BLaER1 (cell line): Measurements from ENCODE around the gene SPPL3.

ENCODE experiments used
- H3K27ac ChIP-seq: shearing (Covaris generic); formaldehyde crosslinking; 2 replicates; pipeline ENCODE4 v1.8.1; 2022
- H3K27me3 ChIP-seq: shearing (Covaris generic); formaldehyde crosslinking; 2 replicates; pipeline ENCODE4 v1.8.1; 2022
- H3K36me3 ChIP-seq: shearing (Covaris generic); formaldehyde crosslinking; 2 replicates; pipeline ENCODE4 v1.8.1; 2022
- H3K4me1 ChIP-seq: shearing (Covaris generic); formaldehyde crosslinking; 2 replicates; pipeline ENCODE4 v1.8.1; 2022
- H3K4me2 ChIP-seq: shearing (Covaris generic); formaldehyde crosslinking; 2 replicates; pipeline ENCODE4 v1.8.1; 2022
- H3K4me3 ChIP-seq: shearing (Covaris generic); formaldehyde crosslinking; 2 replicates; pipeline ENCODE4 v1.8.1; 2022
- H3K9ac ChIP-seq: shearing (Covaris generic); formaldehyde crosslinking; 2 replicates; pipeline ENCODE4 v1.8.1; 2022
- H3K9me3 ChIP-seq: shearing (Covaris generic); formaldehyde crosslinking; 2 replicates; pipeline ENCODE4 v1.8.1; 2022
- H4K20me1 ChIP-seq: shearing (Covaris generic); formaldehyde crosslinking; 2 replicates; pipeline ENCODE4 v1.8.1; 2022
- Cebpa-rat ChIP-seq: shearing (Covaris generic); IDR thresholded peaks from 2 replicates; pipeline ENCODE4 v1.8.1; 2022

Gene SPPL3

DNA sequence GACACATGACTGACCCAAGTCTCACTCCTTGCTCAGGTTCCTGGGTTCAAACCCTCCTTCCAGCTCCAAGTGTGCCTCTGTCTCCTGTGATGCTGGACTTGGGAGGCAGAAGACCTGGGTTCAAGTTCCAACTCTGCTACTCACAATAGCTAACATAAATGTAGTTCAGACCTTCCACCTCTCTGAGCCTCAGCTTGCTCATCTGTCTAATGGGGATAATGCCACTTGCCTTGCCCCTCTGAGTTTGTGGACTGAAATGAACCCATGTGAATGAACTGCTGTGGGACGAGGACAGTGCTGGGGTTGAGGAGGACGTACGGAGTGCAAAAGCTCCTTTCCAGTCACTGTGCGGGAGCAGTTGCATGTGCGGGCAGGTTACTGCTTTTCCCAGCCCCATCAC lies 137.6 kb downstream of the SPPL3 start:
- no peaks in the 10 kb centered on the region for H3K9me3 ChIP-seq
- H3K4me2 ChIP-seq, result no peak overlapping the region
- no peak overlapping the region for H3K4me3 ChIP-seq
- H3K27ac ChIP-seq, result no peak overlapping the region
- H3K36me3 ChIP-seq, result peaks cover 94% of the 10 kb centered on the region
- H3K9ac ChIP-seq, result no peak overlapping the region
- peaks cover 17% of the 10 kb centered on the region for H3K27me3 ChIP-seq
- H4K20me1 ChIP-seq, result peaks cover 94% of the 10 kb centered on the region
- TF ChIP-seq Cebpa-rat, result no peak
- no peaks in the 10 kb centered on the region for H3K4me1 ChIP-seq

DNA sequence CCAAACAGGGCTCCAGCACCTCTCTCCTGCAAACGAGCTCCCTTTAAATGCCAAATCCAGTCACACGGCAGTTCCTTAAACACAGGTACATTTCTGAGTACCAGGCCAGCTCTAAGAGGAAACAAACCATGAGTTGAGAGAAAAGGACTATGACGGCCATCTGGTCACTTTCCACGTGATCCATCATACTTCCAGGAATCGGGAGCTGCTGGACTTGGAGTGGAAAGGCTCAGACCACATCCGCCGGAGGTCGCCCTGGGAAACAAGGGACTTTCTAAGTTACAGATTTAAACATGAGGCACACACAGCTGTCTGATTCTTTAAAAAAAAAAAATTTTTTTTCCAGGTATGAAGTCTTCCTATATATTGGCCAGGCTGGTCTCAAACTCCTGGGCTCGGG lies 139.3 kb downstream of the SPPL3 start:
- H3K9me3 ChIP-seq, result no peaks in the 10 kb centered on the region
- TF ChIP-seq Cebpa-rat, result no peak
- peaks cover 13% of the 10 kb centered on the region for H3K4me1 ChIP-seq
- no peak overlapping the region for H3K4me3 ChIP-seq
- H3K27me3 ChIP-seq, result peaks cover 35% of the 10 kb centered on the region
- no peak overlapping the region for H3K4me2 ChIP-seq
- no peak overlapping the region for H3K9ac ChIP-seq
- no peak overlapping the region for H3K27ac ChIP-seq
- H4K20me1 ChIP-seq, result peaks cover 94% of the 10 kb centered on the region
- peaks cover 85% of the 10 kb centered on the region for H3K36me3 ChIP-seq

DNA sequence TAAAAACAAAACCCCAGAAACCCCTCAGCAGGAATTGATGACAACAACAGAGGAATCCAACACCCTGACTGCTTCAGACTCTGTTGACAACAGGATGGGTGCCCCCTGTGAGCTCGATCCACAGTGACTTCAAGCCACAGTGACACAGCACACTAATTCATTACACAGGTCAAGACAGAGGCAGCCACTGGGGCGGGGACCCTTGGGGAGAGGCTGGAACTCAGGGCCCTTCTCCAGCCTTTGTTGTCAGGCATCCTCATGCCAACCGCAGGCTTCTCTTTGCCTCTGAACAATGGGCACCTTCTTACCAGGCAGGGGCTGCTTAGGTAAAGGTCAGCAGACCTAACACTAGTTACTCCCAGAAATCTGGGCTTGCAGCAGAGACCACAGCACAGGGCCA lies 140.9 kb downstream of the SPPL3 start:
- H3K4me1 ChIP-seq, result peaks cover 23% of the 10 kb centered on the region
- TF ChIP-seq Cebpa-rat, result no peak
- no peaks in the 10 kb centered on the region for H3K9me3 ChIP-seq
- no peak overlapping the region for H3K4me2 ChIP-seq
- peaks cover 73% of the 10 kb centered on the region for H3K36me3 ChIP-seq
- no peak overlapping the region for H3K4me3 ChIP-seq
- H3K9ac ChIP-seq, result no peak overlapping the region
- H4K20me1 ChIP-seq, result peaks cover 99% of the 10 kb centered on the region
- H3K27me3 ChIP-seq, result peaks cover 50% of the 10 kb centered on the region
- H3K27ac ChIP-seq, result no peak overlapping the region

DNA sequence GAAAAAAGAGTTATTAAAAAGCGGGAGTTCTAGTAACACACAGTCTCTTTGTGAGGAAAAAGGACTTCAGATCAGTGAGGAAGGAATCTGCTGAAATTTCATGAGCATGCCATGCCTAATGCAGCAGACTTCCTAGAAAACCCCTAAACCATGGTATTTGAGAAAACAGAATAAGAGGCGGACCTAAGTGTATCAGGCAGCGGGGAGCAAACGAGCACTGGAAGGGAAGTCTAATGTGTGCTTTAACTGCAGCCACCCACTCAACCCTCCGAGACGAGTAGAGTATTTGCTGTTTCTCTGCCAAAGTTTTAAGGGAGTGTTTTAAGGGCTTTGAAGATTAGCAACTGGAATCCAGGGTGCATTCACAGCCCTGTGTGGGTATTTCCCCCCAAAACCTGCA lies 142.1 kb downstream of the SPPL3 start:
- Histone ChIP-seq H3K4me1 (peaks cover 23% of the 10 kb centered on the region), H3K4me2 (no peak overlapping the region), H3K27me3 (peaks cover 61% of the 10 kb centered on the region), H3K27ac (no peak overlapping the region), H3K9me3 (no peaks in the 10 kb centered on the region), H4K20me1 (peaks cover 99% of the 10 kb centered on the region), H3K4me3 (no peak overlapping the region), H3K9ac (no peak overlapping the region), H3K36me3 (peaks cover 62% of the 10 kb centered on the region)
- no peak for TF ChIP-seq Cebpa-rat

DNA sequence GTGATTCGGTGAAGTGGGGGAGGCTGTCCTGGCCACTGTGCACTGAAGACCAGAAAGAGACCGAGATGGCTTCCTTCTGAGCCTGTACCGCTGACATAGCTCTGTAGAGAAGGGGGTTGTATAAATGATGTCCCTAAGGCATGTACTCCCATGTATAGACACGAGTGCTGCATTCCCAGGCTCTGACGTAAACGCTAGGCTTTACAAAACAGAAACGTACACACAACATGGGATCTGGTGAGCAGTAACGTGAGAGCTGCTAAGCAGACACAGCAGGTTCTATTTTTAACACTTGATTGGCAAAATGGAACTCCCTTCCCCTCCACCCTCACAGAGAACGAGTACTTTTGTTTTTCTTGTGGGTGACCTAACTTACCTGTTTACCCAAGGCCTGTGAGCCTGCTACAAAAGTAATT lies 142.6 kb downstream of the SPPL3 start:
- H3K9me3 ChIP-seq, result no peaks in the 10 kb centered on the region
- peaks cover 95% of the 10 kb centered on the region for H4K20me1 ChIP-seq
- TF ChIP-seq Cebpa-rat, result no peak
- H3K27ac ChIP-seq, result no peak overlapping the region
- H3K27me3 ChIP-seq, result peaks cover 66% of the 10 kb centered on the region
- H3K4me2 ChIP-seq, result no peak overlapping the region
- peaks cover 23% of the 10 kb centered on the region for H3K4me1 ChIP-seq
- no peak overlapping the region for H3K4me3 ChIP-seq
- H3K36me3 ChIP-seq, result peaks cover 56% of the 10 kb centered on the region
- H3K9ac ChIP-seq, result no peak overlapping the region

DNA sequence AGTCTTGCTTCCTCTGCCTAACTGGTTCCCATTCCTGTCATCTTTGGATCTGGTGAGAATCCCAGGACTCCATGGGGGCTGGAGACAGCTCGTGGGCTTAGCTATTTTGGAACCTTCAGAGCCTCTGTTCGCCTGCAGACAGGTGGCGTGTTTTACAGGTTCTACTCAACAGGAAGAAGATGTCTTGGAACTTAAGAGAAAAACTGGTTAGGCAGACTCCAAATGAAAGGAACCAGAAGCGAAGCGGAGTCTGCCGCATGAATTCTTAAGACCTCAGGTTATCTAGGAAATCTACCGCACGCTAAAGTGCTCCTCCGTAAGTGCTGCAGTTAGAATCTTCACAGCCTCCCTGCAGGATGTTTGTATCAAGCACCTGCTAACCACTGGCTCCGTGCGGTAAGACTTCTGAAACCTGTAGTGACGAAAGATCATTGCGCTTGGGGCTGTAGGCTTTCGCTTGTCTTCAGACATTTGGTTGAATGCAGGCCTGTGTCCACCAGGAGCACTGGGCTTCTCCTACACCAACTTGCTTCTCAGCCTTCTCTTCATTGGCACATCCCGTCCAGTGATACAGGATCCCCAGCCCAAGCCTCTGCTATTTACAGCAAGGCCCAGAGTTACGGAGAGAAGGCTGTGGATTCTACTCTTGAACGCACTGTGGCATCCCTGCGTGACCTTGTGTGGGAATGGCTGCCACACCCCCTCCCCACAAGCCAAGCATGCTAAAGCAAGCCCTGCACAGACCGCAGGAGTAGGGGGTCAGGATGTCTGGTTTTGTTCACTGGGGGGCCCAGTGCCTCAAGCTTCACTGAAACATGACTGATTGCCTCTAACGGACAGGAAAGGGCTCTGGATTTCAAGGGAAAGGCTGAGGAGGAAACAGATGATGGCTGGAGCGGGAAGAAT lies 143.6 kb downstream of the SPPL3 start:
- H3K9ac ChIP-seq, result no peak overlapping the region

DNA sequence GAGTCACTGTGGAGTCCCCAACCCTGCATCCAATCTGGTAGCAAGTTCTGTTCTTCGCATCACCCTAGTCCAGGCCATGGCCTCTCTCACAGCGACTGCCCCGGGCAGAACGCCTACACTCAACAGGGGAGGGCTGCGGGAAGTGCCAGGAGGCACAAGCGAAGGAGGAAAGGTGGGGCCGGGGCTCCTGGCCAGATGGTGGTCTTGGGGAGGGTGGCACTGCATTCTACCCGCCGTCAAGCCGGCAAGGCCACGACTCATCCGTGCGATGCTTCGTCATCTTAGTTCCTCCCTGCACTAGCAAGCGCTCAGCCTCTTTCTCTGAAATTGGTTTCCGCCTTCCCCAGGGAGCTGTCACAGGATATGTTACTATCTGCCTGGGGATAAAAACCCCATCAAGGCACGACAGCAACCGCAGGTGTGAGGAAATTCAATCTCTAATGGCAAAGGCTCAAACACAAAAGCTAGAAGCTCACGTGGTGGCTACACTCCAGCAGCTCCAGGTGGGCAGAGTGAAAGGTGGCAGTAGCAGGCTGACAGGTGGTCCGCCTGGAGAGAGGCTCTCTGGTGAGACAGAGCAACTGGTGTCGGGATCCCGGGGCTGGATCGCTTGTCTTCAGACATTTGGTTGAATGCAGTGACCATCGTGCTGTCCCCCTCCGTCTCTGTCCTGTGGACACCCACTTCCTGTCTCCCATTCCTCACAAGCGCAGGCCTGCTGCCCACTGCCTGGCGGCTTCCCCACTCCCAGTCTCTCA lies 144.4 kb downstream of the SPPL3 start:
- peaks cover 78% of the 10 kb centered on the region for H4K20me1 ChIP-seq
- H3K4me1 ChIP-seq, result peaks cover 23% of the 10 kb centered on the region
- TF ChIP-seq Cebpa-rat, result 0 out of 2 replicates have a peak, but pooled peaks have one; percentile 13
- peak overlapping the region; percentile 80 for H3K4me2 ChIP-seq
- peaks cover 39% of the 10 kb centered on the region for H3K36me3 ChIP-seq
- no peak overlapping the region for H3K9ac ChIP-seq
- H3K27me3 ChIP-seq, result peaks cover 66% of the 10 kb centered on the region
- H3K4me3 ChIP-seq, result no peak overlapping the region
- no peak overlapping the region for H3K27ac ChIP-seq
- peaks cover 6% of the 10 kb centered on the region; the same call in 1 of the 2 replicates for H3K9me3 ChIP-seq

More for the DNA sequence above, 143.6 kb downstream of the SPPL3 start:
- Histone ChIP-seq H4K20me1 (peaks cover 86% of the 10 kb centered on the region), H3K27ac (no peak overlapping the region), H3K4me1 (peaks cover 23% of the 10 kb centered on the region), H3K9me3 (no peaks in the 10 kb centered on the region), H3K27me3 (peaks cover 66% of the 10 kb centered on the region), H3K4me2 (peak overlapping the region; percentile 80), H3K36me3 (peaks cover 47% of the 10 kb centered on the region), H3K4me3 (no peak overlapping the region)
- no peak for TF ChIP-seq Cebpa-rat

DNA sequence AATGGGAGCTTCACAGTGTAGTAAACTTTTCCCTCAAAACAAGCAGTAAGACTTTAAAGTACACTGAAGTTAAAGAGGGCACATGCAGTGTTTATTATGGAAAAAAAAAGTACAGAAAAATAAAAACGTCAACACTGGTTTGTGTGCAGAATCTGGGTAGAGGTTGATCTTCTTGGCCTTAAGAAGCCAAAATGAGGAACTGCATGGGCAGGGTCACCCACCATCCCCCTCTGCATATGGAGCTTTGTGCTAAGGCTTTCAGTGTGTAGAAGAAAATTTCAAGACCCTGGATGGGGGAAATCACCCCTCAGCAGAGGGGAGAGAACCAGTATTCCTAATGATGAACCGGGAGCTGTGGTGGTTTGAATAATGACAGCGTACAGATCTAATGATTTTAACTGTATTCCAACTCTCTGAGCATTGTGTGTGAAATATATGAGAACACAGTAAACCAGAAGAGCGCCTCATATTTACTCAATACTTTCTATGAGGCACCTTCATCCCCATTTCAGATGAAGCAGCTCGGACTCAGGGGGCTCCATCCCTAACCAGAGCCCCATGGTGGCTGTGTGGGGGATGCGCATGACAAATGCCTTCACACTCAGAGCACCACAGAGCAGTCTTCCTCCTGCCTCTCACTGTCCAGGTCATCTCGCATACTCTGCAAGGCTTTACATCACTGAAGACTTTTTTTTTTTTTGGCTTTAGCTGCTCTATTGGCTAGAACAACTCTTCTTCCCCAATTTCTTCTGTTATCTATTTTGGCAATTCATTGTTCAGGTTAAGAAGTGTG lies 145.2 kb downstream of the SPPL3 start:
- H3K4me1 ChIP-seq, result peaks cover 23% of the 10 kb centered on the region
- peaks cover 70% of the 10 kb centered on the region for H4K20me1 ChIP-seq
- H3K9ac ChIP-seq, result no peak overlapping the region
- H3K9me3 ChIP-seq, result peaks cover 11% of the 10 kb centered on the region
- H3K27ac ChIP-seq, result no peak overlapping the region
- peaks cover 31% of the 10 kb centered on the region for H3K36me3 ChIP-seq
- H3K27me3 ChIP-seq, result peaks cover 66% of the 10 kb centered on the region
- peak overlapping the region; percentile 80 for H3K4me2 ChIP-seq
- no peak for TF ChIP-seq Cebpa-rat
- no peak overlapping the region for H3K4me3 ChIP-seq

DNA sequence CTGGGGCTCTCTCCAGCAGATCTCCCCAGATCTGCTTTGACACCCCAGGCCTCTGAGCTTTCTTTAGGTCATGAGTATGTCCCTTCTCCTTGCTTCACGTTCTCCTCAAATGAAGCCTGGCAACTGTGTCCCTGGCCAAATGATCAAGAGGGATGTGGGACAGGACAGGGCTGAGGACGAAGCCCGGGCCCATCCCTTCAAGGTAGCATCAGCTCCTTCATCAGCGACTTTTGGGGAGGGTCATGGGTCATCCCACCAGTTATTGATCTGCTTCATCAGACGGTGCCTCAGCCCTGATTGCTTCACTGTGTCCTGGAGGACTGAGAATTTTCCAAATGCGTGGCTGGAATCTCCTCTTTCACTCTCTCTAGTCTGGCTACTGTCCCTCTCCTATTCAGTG lies 146.2 kb downstream of the SPPL3 start:
- Histone ChIP-seq H3K4me2 (no peak overlapping the region), H3K27me3 (peaks cover 61% of the 10 kb centered on the region), H3K9me3 (peaks cover 11% of the 10 kb centered on the region), H3K36me3 (peaks cover 20% of the 10 kb centered on the region), H3K4me3 (no peak overlapping the region), H3K27ac (no peak overlapping the region), H3K9ac (no peak overlapping the region), H4K20me1 (peaks cover 60% of the 10 kb centered on the region), H3K4me1 (peaks cover 23% of the 10 kb centered on the region)
- no peak for TF ChIP-seq Cebpa-rat
